Measurements from ENCODE around the gene KANSL1.
A peak's percentile ranks its signal among the peaks of the same experiment; 100 is the strongest.

Gene KANSL1

DNA sequence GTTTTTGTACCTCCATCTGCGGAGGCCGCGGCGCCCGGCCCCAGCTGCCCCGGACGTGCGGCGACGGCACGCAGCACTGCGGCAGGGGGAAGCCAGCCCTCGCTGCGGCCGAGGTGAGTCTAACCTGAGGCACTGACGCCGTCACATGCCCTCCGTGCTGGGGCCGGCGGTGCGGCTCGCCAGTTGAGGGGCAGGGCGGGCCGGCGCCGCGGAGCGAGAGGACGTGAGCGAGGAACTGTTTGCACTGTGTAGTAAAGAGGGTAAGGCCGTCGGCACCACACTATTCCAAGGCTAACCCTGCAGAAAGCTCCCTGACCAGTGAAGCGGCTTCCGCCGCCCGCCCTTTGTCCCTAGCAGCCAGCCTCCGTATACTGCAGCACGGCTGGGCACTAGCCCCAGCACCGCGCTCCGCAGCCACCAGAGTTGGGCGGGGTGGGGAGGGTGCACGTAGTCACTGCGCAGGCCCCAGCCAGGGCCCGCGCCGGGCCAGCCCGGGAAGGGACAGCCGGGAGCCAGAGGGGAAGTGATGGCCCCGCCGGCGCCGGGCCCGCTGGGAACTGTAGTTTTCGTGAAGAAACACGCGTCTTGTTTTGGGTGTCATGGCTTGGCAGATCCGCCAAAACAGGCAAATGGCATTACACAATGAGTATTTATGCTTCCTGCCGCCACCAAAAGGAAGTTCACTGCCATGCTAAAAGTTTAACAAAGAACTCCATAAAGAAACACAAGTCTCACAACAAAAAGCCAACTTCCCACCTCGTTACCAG is 580 bp upstream of the KANSL1 start:
- Histone ChIP-seq H3K27me3 (ENCODE audit: control insufficient read depth in 1 of 2, insufficient read depth in 1 of 2, low read length in 2 of 2) (no peaks in the 10 kb centered on the region), H3K4ac (ENCODE audit: low read depth in 1 of 2, low read length in 2 of 2) (peak overlapping the region; percentile 82 to 100), H2BK15ac (ENCODE audit: low read depth, poor library complexity, severe bottlenecking) (peak overlapping the region; percentile 71), H3K18ac (ENCODE audit: low read depth in 1 of 2, low read length in 2 of 2) (peak overlapping the region; percentile 95 to 100), H4K91ac (ENCODE audit: low read length) (peak overlapping the region; percentile 89), H3K27ac (ENCODE audit: low read length, poor library complexity, severe bottlenecking) (peak overlapping the region; percentile 95), H3K9ac (ENCODE audit: low read length) (peak overlapping the region; percentile 88), H2BK5ac (ENCODE audit: low read depth, low read length, poor library complexity, severe bottlenecking) (peak overlapping the region; percentile 11), H2BK120ac (ENCODE audit: low read depth, low read length) (peak overlapping the region; percentile 39), H3K4me3 (ENCODE audit: insufficient read depth in 1 of 2, low read depth in 1 of 2, low read length in 2 of 2) (peak overlapping the region; percentile 86 to 99), H3K79me1 (replicated peaks; ENCODE audit: low read length, poor library complexity, severe bottlenecking) (peaks cover 13% of the 10 kb centered on the region), H2AK5ac (ENCODE audit: low read length, severe bottlenecking) (peak overlapping the region; percentile 45), H3K4me1 (ENCODE audit: control insufficient read depth, insufficient read depth, low read depth, low read length) (peaks cover 16% of the 10 kb centered on the region), H3K9me3 (ENCODE audit: control insufficient read depth, low read length) (no peaks in the 10 kb centered on the region), H3K14ac (ENCODE audit: low read length in 2 of 2) (peak overlapping the region; percentile 66 to 100), H3K23ac (ENCODE audit: low read length in 2 of 2) (peak overlapping the region; percentile 69 to 100), H3K4me2 (ENCODE audit: low read length, poor library complexity, severe bottlenecking) (peak overlapping the region; percentile 92), H2AFZ (ENCODE audit: low read depth, low read length) (peak overlapping the region; percentile 100), H4K8ac (ENCODE audit: low read length) (peak overlapping the region; percentile 92), H2BK12ac (ENCODE audit: low read length in 2 of 2) (peak overlapping the region in 1 of 2 experiments; percentile 99), H3K36me3 (ENCODE audit: control insufficient read depth in 1 of 2, insufficient read depth in 2 of 2, low read depth in 1 of 2, low read length in 2 of 2) (peaks cover 3 to 7% of the 10 kb centered on the region in 2 experiments)
- DNase-seq = peak; percentile 98
- 1% methylated on average over 60 of the region's 60 CpGs for WGBS

GRCh38 chr17:46192439-46193150 is 634 bp downstream of the KANSL1 start:
- WGBS = under 1% methylated on average over 30 of the region's 60 CpGs
- DNase-seq = peak; percentile 86
- peak overlapping the region; percentile 93 for H3K27ac ChIP-seq (ENCODE audit: low read length, poor library complexity, severe bottlenecking)

GRCh38 chr17:46192189-46192438 is 1.1 kb downstream of the KANSL1 start:
- Histone ChIP-seq H2BK120ac (ENCODE audit: low read depth, low read length) (no peak overlapping the region), H3K23ac (ENCODE audit: low read length in 2 of 2) (peak overlapping the region in 1 of 2 experiments; percentile 97), H3K4ac (ENCODE audit: low read depth in 1 of 2, low read length in 2 of 2) (peak overlapping the region in 1 of 2 experiments; percentile 89), H3K4me1 (ENCODE audit: control insufficient read depth, insufficient read depth, low read depth, low read length) (peaks cover 13% of the 10 kb centered on the region), H3K27ac (ENCODE audit: low read length, poor library complexity, severe bottlenecking) (peak overlapping the region; percentile 93), H3K18ac (ENCODE audit: low read depth in 1 of 2, low read length in 2 of 2) (peak overlapping the region; percentile 92 to 99), H2AK5ac (ENCODE audit: low read length, severe bottlenecking) (peak overlapping the region; percentile 14), H2BK15ac (ENCODE audit: low read depth, poor library complexity, severe bottlenecking) (no peak overlapping the region), H4K8ac (ENCODE audit: low read length) (peak overlapping the region; percentile 54), H3K36me3 (ENCODE audit: control insufficient read depth in 1 of 2, insufficient read depth in 2 of 2, low read depth in 1 of 2, low read length in 2 of 2) (peaks cover 2 to 7% of the 10 kb centered on the region in 2 experiments), H3K14ac (ENCODE audit: low read length in 2 of 2) (peak overlapping the region in 1 of 2 experiments; percentile 99), H2BK12ac (ENCODE audit: low read length in 2 of 2) (no peak overlapping the region), H3K79me1 (replicated peaks; ENCODE audit: low read length, poor library complexity, severe bottlenecking) (peaks cover 5% of the 10 kb centered on the region), H3K4me2 (ENCODE audit: low read length, poor library complexity, severe bottlenecking) (peak overlapping the region; percentile 80), H3K9me3 (ENCODE audit: control insufficient read depth, low read length) (no peaks in the 10 kb centered on the region), H4K91ac (ENCODE audit: low read length) (no peak overlapping the region), H3K27me3 (ENCODE audit: control insufficient read depth in 1 of 2, insufficient read depth in 1 of 2, low read length in 2 of 2) (no peaks in the 10 kb centered on the region), H2BK5ac (ENCODE audit: low read depth, low read length, poor library complexity, severe bottlenecking) (peak overlapping the region; percentile 99), H3K4me3 (ENCODE audit: insufficient read depth in 1 of 2, low read depth in 1 of 2, low read length in 2 of 2) (peak overlapping the region; percentile 93 to 99), H2AFZ (ENCODE audit: low read depth, low read length) (no peak overlapping the region), H3K9ac (ENCODE audit: low read length) (peak overlapping the region; percentile 98)
- WGBS = 2% methylated on average over 7 of the region's 7 CpGs
- no peak for DNase-seq

More at GRCh38 chr17:46192439-46193150, 634 bp downstream of the KANSL1 start:
- H3K36me3 ChIP-seq (ENCODE audit: control insufficient read depth in 1 of 2, insufficient read depth in 2 of 2, low read depth in 1 of 2, low read length in 2 of 2) = peaks cover 3 to 7% of the 10 kb centered on the region in 2 experiments
- H3K23ac ChIP-seq (ENCODE audit: low read length in 2 of 2) = peak overlapping the region; percentile 16 to 97
- H4K91ac ChIP-seq (ENCODE audit: low read length) = peak overlapping the region; percentile 97
- H3K9me3 ChIP-seq (ENCODE audit: control insufficient read depth, low read length) = no peaks in the 10 kb centered on the region
- peak overlapping the region; percentile 96 for H4K8ac ChIP-seq (ENCODE audit: low read length)
- peak overlapping the region; percentile 92 to 99 for H3K18ac ChIP-seq (ENCODE audit: low read depth in 1 of 2, low read length in 2 of 2)
- H2AFZ ChIP-seq (ENCODE audit: low read depth, low read length) = peak overlapping the region; percentile 55
- H3K4ac ChIP-seq (ENCODE audit: low read depth in 1 of 2, low read length in 2 of 2) = peak overlapping the region; percentile 89 to 96
- H3K79me1 ChIP-seq (replicated peaks; ENCODE audit: low read length, poor library complexity, severe bottlenecking) = peaks cover 7% of the 10 kb centered on the region
- H3K4me1 ChIP-seq (ENCODE audit: control insufficient read depth, insufficient read depth, low read depth, low read length) = peaks cover 13% of the 10 kb centered on the region
- H3K4me2 ChIP-seq (ENCODE audit: low read length, poor library complexity, severe bottlenecking) = peak overlapping the region; percentile 80
- H3K27me3 ChIP-seq (ENCODE audit: control insufficient read depth in 1 of 2, insufficient read depth in 1 of 2, low read length in 2 of 2) = no peaks in the 10 kb centered on the region
- H2AK5ac ChIP-seq (ENCODE audit: low read length, severe bottlenecking) = peak overlapping the region; percentile 19
- peak overlapping the region; percentile 100 for H2BK120ac ChIP-seq (ENCODE audit: low read depth, low read length)
- H2BK15ac ChIP-seq (ENCODE audit: low read depth, poor library complexity, severe bottlenecking) = peak overlapping the region; percentile 100
- peak overlapping the region; percentile 93 to 99 for H3K4me3 ChIP-seq (ENCODE audit: insufficient read depth in 1 of 2, low read depth in 1 of 2, low read length in 2 of 2)
- H2BK5ac ChIP-seq (ENCODE audit: low read depth, low read length, poor library complexity, severe bottlenecking) = peak overlapping the region; percentile 99
- peak overlapping the region; percentile 98 for H3K9ac ChIP-seq (ENCODE audit: low read length)
- H2BK12ac ChIP-seq (ENCODE audit: low read length in 2 of 2) = peak overlapping the region in 1 of 2 experiments; percentile 50
- peak overlapping the region; percentile 75 to 99 for H3K14ac ChIP-seq (ENCODE audit: low read length in 2 of 2)

Measured in mesenchymal stem cell (in vitro differentiated cells and primary cell).